ENCODE data around the gene LCE1B. TPM values are rescaled to one million over a fixed set of nuclear protein-coding genes. Genes with fewer than 3 reads are reported as not detected.

LCE1B gene
- total RNA-seq, 1 experiment from 2014 or later = not detected

GRCh38 chr1:152842556-152842955 is 30.8 kb downstream of the LCE1B start, which contains the start of gene LCE6A:
LCE6A (plus strand) TSS chr1:152842856; CDS start chr1:152843521, 665 bp downstream.
- ChIA-PET POLR2A (no interaction called here), CTCF (interaction anchor here (1.2 kb wide), 1 partner anchor 27 kb away, joined by 4 read pairs; no protein-coding TSS in a partner anchor)
- H3K9me3 Mint-ChIP-seq = peaks cover 73% of the 10 kb centered on the region

GRCh38 chr1:152855661-152856060 is 43.9 kb downstream of the LCE1B start:
- Mint-ChIP-seq H3K27ac (no peak overlapping the region), H3K36me3 (peaks cover 67% of the 10 kb centered on the region), H3K9me3 (peaks cover 92% of the 10 kb centered on the region), H3K4me1 (no peaks in the 10 kb centered on the region), H3K4me3 (no peak overlapping the region), H3K27me3 (ENCODE audit: low read depth) (peaks cover 11% of the 10 kb centered on the region)
- TF ChIP-seq ZNF121 (CRISPR knock-in tag; IDR thresholded peaks at IDR 0.05) (no peak), ATF1 (CRISPR knock-in tag; IDR thresholded peaks at IDR 0.05) (no peak), JAZF1 (CRISPR knock-in tag; IDR thresholded peaks at IDR 0.05) (no peak), PREB (CRISPR knock-in tag; IDR thresholded peaks at IDR 0.05; ENCODE audit: borderline replicate concordance) (no peak)
- DNase-seq (ENCODE audit: low spot score) = no peak
- ChIA-PET POLR2A (no interaction called here), CTCF (no interaction called here)
- ATAC-seq = no peak

More at GRCh38 chr1:152842556-152842955, 30.8 kb downstream of the LCE1B start, which contains the start of gene LCE6A:
- Mint-ChIP-seq H3K4me3 (no peak within 1 kb of the TSS), H3K27ac (no peak within 1 kb of the TSS), H3K36me3 (peaks cover 54% of the 10 kb centered on the region), H3K4me1 (no peaks in the 10 kb centered on the region), H3K27me3 (ENCODE audit: low read depth) (peaks cover 3% of the 10 kb centered on the region; the same call in 1 of the 2 replicates)
- TF ChIP-seq NFE2L1 (CRISPR knock-in tag; IDR thresholded peaks at IDR 0.05) = no peak
- TF ChIP-seq KAT7 (CRISPR knock-in tag; IDR thresholded peaks at IDR 0.05; ENCODE audit: borderline replicate concordance) = no peak
- TF ChIP-seq TCF7 (CRISPR knock-in tag; IDR thresholded peaks at IDR 0.05; ENCODE audit: low read depth) = no peak
- no peak for DNase-seq (ENCODE audit: low spot score)
- ATAC-seq = no peak

- no peak overlapping the region for H3K4me3 Mint-ChIP-seq
- H3K9me3 Mint-ChIP-seq = peaks cover 93% of the 10 kb centered on the region
- no peak for TF ChIP-seq STAT6 (CRISPR knock-in tag; conservative IDR thresholded peaks at IDR 0.05; ENCODE audit: low read depth)
- no peak for TF ChIP-seq E2F5 (CRISPR knock-in tag; IDR thresholded peaks at IDR 0.05)
- no peak for TF ChIP-seq NR3C1 (CRISPR knock-in tag; conservative IDR thresholded peaks at IDR 0.05; ENCODE audit: low read depth)
- TF ChIP-seq PRRX2 (CRISPR knock-in tag; IDR thresholded peaks at IDR 0.05) = no peak
- no peak for TF ChIP-seq TEAD1 (CRISPR knock-in tag; IDR thresholded peaks at IDR 0.05)
- no peak for TF ChIP-seq ZNF138 (CRISPR knock-in tag; conservative IDR thresholded peaks at IDR 0.05)
- no peak for TF ChIP-seq NR1H2 (CRISPR knock-in tag; IDR thresholded peaks at IDR 0.05)
- no peak for TF ChIP-seq ATF3 (CRISPR knock-in tag; conservative IDR thresholded peaks at IDR 0.05)
- TF ChIP-seq NR2C2 (CRISPR knock-in tag; IDR thresholded peaks at IDR 0.05) = no peak
- TF ChIP-seq PREB (CRISPR knock-in tag; IDR thresholded peaks at IDR 0.05; ENCODE audit: borderline replicate concordance) = no peak
- no peak for TF ChIP-seq IRF1 (CRISPR knock-in tag; IDR thresholded peaks at IDR 0.05)
- no peaks in the 10 kb centered on the region for H3K4me1 Mint-ChIP-seq
- no peak for ATAC-seq
- H3K27ac Mint-ChIP-seq = no peak overlapping the region
- CTCF ChIA-PET = no interaction called here
- POLR2A ChIA-PET = no interaction called here
- no peak for DNase-seq (ENCODE audit: low spot score)
- peaks cover 17% of the 10 kb centered on the region; the same call in 1 of the 2 replicates for H3K27me3 Mint-ChIP-seq (ENCODE audit: low read depth)
- peaks cover 69% of the 10 kb centered on the region for H3K36me3 Mint-ChIP-seq
Measured at GRCh38 chr1:152858062-152858461, 46.3 kb downstream of the LCE1B start.
